Neural progenitor cell (in vitro differentiated cells): Measurements from ENCODE around the gene CENPVL1.

Experiments
- EZH2 ChIP-seq: fragments of 200-600 bp; sonication (generic); IDR thresholded peaks from 2 replicates; pipeline ENCODE4 v1.6.1; 2017; ENCODE audit warnings: antibody characterized with exemption, mild to moderate bottlenecking, moderate library complexity
- EZH2phosphoT487 ChIP-seq: fragments of 200-600 bp; sonication (generic); IDR thresholded peaks from 2 replicates; pipeline ENCODE4 v1.6.1; 2017; ENCODE audit warnings: antibody characterized with exemption
- TF ChIP-seq, protein P1 (sequence below): fragments of 200-600 bp; sonication (generic); IDR thresholded peaks from 2 replicates; pipeline ENCODE4 v1.5.1; 2017; ENCODE audit warnings: antibody characterized with exemption, mild to moderate bottlenecking

- TF ChIP-seq EZH2 = no peak
- TF ChIP-seq, protein P1, sequence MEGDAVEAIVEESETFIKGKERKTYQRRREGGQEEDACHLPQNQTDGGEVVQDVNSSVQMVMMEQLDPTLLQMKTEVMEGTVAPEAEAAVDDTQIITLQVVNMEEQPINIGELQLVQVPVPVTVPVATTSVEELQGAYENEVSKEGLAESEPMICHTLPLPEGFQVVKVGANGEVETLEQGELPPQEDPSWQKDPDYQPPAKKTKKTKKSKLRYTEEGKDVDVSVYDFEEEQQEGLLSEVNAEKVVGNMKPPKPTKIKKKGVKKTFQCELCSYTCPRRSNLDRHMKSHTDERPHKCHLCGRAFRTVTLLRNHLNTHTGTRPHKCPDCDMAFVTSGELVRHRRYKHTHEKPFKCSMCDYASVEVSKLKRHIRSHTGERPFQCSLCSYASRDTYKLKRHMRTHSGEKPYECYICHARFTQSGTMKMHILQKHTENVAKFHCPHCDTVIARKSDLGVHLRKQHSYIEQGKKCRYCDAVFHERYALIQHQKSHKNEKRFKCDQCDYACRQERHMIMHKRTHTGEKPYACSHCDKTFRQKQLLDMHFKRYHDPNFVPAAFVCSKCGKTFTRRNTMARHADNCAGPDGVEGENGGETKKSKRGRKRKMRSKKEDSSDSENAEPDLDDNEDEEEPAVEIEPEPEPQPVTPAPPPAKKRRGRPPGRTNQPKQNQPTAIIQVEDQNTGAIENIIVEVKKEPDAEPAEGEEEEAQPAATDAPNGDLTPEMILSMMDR = no peak
- no peak for TF ChIP-seq EZH2phosphoT487
These were observed 33.1 kb downstream of the CENPVL1 start, which contains the start of gene GSPT2 for GRCh38 chrX:51743179-51743957.
